Renal pelvis (tissue), 4 donors: ENCODE data around the gene AMER3. TPM values are rescaled to one million over a fixed set of nuclear protein-coding genes. Genes with fewer than 3 reads are reported as not detected.

Experiments
- DNase-seq: peaks from one replicate; pipeline ENCODE4 v3.0.0-alpha.2; 2013
- polyA plus RNA-seq, 3 donors: library from polyadenylated mRNA; unstranded; fragments of 120-200 nt; gene quantifications; one replicate each; pipeline ENCODE4 v1.2.1, GENCODE V29; 2013; ENCODE audit not compliant: insufficient read length in 3 of 3

The AMER3 gene
- polyA plus RNA-seq, 3 donors, result 0.03 TPM; not detected in 2

- DNase-seq, result no peak
Measured at GRCh38 chr2:130776550-130776949, 21.2 kb downstream of the AMER3 start.

GRCh38 chr2:130778781-130779180 is 23.4 kb downstream of the AMER3 start:
- no peak for DNase-seq

- no peak for DNase-seq
Measured at GRCh38 chr2:130785466-130786055, 30.2 kb downstream of the AMER3 start.

DNA sequence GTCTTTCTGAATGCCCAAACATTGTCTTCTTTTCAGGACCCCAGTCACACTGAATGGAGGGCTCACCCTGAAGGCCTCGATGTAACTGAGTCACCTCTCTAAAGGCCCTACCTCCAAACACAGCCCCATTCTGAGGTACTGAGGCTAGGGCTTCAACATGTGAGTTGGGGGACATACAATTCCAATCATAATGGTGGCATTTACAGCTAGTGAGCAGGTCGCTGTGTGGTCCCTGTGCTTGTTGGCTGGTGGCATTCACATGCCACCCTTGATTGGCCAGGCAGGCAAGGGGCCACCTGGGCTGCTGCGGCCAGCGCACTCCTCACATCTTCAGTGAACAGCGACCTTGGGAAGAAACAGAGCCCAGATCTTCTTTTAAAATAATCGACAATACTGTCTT is 30.7 kb downstream of the AMER3 start:
- no peak for DNase-seq

DNA sequence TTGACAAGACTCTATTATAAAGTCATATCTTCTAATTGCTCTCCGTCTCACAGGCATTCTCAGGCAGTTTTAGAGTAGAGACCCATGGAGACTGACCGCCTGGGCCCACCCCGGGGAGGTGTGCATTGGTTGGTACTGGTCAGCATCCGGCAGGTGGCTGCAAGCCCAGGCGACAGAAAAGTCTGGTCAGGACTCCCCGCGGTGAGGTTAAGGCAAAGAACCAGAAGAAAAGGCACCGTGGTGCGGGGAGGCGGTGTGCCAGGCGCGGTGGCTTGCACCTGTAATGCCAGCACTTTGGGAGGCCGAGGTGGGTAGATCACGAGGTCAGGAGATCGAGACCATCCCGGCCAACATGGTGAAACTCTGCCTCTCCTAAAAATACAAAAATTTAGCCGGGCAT is 32.5 kb downstream of the AMER3 start:
- no peak for DNase-seq

GRCh38 chr2:130790312-130790711 is 35.0 kb downstream of the AMER3 start:
- DNase-seq, result no peak

- no peak for DNase-seq
Measured at GRCh38 chr2:130790804-130791616, 35.7 kb downstream of the AMER3 start.

- no peak for DNase-seq
Measured at GRCh38 chr2:130791617-130791939, 36.2 kb downstream of the AMER3 start.

DNA sequence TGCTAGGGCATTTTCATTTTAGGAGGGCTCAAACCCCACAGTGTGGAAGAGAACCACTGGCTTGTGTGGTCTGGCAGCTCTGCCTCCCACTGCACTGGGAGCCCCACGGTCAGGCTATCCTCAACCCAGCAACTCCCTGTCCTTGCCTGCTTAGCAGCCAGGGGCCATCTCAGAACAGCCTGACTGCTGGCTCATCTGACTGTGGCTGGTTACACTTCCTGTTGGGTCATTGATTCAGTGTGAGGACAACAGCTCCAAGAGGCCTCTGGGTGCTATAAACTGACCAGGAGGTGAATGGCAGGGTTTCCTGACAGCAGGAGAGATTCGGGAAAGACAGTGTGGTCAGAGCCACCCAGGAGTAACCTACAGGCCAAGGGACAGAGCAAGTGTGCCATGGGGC is 40.1 kb downstream of the AMER3 start:
- no peak for DNase-seq

GRCh38 chr2:130796290-130796689 is 41.0 kb downstream of the AMER3 start:
- peak; percentile 57 for DNase-seq

DNA sequence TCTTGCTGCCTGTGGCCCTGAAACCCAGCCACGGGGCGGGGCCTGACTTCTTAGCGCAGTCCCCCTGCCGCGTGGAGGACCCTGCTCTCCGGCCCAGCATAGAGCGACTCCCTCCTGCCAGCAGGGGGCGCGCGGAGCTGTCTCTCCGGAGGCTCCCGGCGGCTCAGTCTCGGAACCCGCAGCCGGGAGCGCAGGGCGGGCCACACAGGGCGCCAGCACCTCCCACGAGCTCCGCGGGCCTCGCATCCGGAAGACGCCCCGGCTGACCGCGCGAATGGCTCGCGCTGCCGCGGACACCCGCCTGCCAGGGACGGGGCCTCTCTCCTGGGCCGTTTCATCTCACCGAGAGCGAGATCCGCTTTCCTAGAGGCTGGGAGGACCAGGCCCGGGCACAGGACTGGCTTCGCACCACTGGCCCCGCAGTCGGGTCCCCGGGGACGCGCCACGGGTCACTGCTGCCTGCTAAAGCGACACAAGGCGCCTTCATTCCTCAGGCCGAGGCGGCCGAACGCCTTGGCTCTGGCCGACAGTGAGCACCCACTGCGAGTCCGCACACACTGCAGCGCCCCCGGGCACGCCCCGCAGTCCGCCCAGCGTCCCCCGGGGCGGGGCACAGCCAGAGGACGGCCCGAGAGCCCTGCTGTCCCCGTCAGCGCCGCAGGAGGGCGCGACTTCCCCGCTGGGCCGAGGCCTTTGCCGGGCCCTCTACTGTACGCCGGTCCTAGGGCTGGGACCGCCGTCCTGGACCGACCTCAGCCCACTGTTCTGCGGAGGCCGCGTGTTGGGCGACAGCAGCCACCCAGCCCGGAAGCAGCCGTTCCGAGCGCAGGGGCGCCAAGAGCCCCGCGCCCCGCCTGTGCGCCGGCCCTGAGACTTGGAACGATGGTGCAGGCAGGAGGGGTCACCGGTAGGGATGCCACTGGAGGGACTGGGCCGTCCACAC is 42.4 kb downstream of the AMER3 start:
- DNase-seq, result peak; percentile 90

- DNase-seq, result peak; percentile 43
Measured at GRCh38 chr2:130798472-130799218, 43.3 kb downstream of the AMER3 start.

DNA sequence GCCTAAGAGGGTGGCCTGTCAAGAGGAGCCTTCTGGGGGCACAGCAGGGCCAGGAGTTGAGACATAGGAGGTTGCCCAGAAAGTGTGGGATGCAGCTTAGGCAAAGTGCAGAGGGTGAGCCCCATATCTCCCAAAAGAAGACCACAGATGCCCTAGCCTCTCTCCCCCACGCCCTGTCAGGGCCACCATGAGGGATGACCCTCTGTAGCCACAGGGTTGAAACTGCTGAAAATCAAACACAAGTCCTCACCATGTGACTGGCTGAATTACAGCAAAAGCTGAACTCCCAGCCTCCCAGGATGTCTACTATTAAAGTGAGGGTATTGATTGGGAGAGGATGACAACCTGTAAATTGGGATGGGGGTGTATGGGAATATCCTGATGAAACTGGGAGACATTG is 44.0 kb downstream of the AMER3 start:
- DNase-seq, result no peak

DNA sequence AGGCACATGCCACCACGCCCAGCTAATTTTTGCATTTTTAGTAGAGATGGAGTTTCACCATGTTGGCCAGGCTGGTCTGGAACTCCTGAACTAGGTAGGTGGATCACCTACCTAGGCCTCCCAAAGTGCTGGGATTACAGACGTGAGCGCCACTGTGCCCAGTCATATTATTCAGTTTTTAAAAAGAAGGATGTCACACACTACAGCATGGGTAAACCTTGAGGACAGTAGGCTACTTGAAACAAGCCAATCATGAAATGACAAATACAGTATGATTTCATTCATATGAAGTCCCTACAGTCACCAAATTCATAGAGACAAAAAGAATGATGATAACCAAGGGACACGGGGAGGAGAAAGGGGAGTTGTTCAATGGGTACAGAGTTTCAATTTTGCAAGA is 50.3 kb downstream of the AMER3 start:
- DNase-seq, result no peak

GRCh38 chr2:130806370-130806769 is 51.0 kb downstream of the AMER3 start:
- no peak for DNase-seq

DNA sequence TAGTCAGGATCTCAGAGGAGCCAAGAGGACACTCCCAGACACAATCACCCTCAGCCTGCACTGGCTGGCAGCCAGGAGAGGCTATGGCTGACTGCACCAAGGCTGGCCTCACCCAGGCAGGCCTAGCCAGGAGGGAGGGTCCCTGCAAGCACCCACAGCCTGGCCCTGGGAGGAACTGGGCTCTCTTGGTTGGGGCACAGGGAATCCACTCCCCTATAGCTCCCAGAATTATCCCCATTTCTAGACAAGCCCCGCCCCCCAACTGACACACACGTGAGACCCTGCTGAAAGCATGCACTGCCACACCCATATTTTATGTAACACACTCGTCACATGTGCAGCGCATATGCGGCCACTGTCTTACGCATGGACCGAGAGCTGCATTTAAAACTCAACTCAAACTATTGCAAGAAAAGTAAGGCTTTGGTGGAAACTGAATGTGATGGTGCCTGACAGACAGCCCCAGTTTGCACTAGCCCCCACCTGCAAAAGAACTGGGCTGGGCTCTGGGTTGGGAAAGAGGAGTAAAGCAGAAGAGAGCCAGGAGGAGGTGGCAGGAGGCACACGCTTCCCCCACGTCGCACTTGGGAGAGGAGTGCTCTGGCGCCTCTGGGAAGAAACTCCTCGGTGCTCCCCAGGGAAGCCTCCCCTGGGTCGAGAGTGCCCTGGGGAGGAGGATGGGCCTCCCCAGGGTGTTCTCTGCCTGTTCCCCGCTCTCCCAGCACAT is 52.5 kb downstream of the AMER3 start:
- DNase-seq, result no peak

- no peak for DNase-seq
Measured at GRCh38 chr2:130808482-130809268, 53.3 kb downstream of the AMER3 start.

DNA sequence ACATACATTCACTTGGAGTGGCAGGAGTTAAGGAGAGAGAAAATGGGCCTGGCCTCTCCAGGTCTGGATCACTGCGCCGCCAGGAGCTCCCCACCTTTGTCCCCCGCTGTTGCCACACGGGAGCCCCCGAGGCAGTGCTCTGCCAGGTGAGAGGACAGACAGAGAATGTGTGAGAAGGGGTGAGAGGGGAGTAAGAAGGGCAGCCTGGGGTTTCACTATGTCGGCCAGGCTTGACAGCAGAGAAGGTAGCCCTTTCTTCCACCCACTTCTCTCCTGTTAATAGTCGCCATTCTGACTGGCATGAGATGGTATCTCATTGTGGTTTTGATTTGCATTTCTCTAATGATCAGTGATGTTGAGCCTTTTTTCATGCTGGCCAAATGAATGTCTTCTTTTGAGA is 55.1 kb downstream of the AMER3 start:
- no peak for DNase-seq

DNA sequence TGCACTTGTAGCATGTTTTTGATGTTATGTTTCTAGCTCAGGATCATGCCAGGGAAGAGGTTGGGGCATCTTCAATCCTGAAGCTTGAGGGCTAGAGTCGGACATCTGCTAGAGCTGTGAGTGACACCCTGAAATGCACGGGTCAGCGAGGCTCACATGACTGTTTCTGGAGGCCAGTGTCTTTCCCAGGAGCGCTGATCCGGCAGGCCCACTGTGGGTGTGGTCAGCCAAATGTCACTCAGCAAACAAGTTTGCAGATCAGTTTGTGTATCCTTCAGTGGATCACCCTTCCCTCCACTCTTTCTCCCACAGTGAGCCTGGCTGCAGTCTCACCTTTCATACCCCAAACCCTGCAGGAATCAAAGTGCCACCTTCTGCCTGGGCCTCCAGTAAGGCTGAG is 58.4 kb downstream of the AMER3 start:
- DNase-seq, result no peak

GRCh38 chr2:130814931-130815680 is 59.8 kb downstream of the AMER3 start:
- DNase-seq, result no peak
